Measurements from ENCODE around the gene RAP1GAP2.

The RAP1GAP2 gene

DNA sequence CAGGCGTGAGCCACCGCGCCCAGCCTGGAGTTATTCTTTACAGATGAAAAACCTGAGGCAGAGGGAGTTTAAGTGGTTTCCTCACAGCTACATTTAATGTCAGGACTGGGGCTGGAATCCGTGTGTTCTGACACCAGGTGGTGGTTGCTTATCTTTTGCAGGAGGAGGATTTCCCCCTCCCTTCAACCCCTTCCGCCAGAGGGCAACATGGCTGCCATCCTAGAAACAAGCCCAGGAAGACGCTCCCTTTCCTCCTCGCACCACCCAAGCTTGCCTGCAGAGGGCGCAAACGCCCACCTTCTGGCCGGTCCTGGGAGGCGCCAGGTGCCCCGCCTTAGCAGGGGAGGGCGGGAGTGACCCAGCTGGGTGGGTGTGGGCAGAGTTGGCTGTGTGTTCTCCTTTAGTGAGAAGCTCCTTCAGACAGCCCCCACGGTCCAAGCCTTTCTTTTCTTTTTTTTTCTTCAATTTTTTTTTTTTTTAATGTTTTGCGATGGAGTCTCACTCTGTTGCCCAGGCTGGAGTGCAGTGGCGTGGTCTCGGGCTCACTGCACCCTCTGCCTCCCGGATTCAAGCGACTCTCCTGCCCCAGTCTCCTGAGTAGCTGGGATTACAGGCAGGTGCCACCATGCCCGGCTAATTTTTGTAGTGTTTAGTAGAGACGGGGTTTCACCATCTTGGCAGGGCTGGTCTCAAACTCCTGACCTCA is 9.9 kb upstream of the RAP1GAP2 start:
- DNase-seq = peak; percentile 84

DNA sequence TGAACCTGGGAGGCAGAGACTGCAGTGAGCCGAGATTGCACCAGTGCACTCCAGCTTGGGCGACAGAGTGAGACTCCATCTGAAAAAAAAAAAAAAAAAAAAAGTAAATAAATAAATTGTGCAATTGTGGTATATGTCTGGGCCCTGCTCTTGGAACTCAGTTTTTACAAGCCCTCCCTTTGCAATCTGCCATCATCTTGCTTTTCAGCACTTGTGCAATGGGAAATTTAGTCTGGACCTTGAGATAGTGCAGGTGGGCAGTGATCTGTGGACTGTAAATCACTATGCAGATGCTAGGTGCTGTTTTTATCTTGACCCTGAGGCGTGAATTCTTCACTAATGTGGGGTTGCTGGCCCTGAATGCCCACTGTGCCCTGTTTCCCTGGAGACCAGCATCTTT is 6.5 kb upstream of the RAP1GAP2 start:
- no peak for DNase-seq

DNA sequence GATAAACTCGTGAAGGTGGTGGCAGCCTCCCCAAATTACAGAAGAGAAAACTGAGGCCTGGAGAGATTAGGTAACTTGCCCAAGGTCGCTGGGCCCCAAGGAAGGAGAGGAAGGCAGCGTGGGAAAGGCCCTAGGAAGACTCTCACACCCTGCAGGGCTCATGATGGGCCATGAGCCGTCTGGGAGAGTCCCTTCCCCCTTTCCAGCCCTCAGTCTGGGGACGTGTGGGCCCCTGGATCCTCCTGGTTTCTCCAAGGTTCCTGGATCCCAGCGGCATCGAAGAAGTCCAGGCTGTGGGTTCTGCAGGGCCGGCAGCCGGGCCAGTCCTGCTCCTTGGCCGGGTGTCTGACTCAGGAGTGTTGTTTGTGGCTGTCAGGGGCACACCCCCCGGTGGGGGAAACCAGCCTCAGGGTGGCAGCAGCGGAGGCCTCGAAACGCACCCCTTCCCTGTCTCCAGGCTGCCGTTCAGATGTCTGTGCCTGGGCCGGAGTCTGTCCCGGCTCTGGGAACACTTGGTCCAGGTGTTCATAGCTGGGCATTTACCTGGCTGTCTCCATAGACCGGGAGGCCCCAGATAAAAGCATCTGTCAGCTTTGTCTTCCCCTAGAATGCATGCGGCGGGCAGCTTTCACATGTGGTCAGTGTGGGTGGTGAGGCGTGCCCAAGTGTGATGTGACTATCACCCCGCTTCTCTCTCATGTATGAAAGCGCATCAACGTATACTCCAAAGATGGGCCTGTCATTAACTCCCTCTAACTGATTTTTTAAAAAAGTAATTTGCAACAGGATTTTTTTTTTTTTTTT is 3.7 kb upstream of the RAP1GAP2 start:
- DNase-seq = no peak

- no peak for DNase-seq
Measured at GRCh38 chr17:2794111-2794803, 2.0 kb upstream of the RAP1GAP2 start.

GRCh38 chr17:2795441-2796163 is 636 bp upstream of the RAP1GAP2 start:
- no peak for DNase-seq

DNA sequence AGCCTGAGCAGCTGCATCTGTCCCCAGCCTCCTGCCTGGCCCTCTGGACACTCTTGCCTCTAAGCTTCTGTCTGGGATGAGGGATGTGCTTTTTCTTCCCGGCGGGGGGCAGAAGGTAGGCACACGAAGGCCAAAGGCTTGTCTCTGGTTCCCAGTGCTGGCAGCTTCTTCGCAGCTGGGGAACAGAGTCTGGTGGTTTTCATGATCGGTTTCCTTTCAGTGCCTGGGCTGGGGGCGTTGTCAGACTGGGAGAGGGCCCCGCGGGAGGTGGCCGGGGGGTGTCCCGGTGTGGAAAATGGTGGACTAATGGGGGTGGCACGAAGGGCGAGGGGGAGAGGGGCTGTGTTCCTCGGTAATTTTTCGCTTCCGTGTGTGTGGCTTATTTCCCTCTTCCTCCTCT is 988 bp downstream of the RAP1GAP2 start:
- no peak for DNase-seq

DNA sequence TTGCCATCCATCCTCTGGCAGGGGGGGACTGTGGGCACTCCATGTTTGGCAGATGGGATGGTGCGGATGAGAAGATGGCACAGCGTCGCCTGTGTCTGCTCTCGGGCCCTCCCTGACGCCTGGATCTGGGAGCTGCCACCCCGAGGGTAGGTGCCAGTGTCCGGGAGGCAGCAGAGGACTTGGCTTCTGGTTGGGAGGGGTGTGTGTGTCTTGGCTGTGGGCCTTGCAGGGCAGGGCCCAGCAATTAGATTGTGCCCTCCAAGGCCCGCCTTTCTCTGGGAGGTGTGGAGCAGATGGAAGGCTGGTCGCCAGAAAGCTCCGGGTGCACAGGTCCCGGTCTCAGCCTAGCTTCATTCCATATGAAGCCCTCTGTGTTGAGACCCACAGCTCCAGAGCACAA is 1.4 kb downstream of the RAP1GAP2 start:
- DNase-seq = no peak

GRCh38 chr17:2798188-2798587 is 1.9 kb downstream of the RAP1GAP2 start:
- no peak for DNase-seq

DNA sequence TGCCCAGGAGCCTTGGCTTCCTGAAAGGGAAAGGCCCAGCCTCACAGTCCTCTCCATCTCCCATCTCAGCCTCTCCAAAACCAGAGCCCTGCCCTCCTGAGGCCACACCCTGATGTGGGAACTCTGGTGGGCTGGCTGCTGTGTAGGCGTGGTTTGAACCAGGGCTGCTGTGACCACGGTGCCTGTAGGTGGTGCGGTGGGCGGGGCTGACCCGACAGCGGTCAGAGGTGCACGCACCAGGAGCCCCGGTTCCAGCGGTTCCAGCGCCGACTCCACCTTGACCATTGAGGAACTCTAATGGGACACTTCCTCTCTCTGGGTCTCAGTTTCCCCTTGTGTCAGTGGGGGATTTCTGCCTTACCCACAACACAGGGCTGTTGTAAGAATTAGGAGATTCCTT is 2.4 kb downstream of the RAP1GAP2 start:
- DNase-seq = no peak

GRCh38 chr17:2799653-2800052 is 3.4 kb downstream of the RAP1GAP2 start:
- no peak for DNase-seq

DNA sequence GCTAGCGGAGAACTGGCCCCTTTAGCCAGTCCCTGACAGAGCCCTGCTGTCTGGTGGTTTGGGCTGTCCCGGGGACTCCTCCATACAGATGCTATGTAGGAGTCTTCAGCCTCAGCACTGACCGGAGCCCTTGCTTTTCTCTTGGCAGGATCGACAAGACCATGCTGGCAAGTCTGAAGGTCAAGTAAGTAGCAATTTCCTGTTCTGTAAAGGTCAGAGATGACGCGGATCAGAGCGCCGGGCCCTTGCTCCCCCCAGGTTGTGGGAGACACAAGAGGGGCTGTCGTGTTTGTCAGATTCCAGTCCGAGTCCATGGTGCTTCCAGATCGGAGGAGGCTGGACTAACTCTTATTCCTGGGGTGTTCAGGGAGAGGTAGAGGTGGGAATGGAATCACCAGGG is 4.1 kb downstream of the RAP1GAP2 start:
- no peak for DNase-seq

DNA sequence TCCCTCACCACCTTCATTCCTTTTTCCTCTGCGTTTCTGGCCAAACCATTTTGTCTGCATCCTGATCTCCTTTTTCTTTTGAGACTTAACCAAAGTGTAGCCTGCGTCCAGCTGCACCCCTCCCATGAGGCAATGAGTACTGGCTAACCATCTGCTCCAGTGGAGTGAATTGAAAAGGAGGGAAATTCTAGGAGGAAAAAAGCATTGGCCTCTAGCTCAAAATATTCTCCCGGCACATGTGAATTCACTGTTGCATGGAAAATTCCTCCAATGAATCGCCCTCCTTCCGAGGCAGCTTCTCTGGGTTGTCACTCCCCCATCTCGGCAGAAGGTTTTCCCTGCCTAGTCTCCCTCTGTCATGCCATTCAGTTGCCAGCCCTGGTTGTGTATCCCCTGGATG is 5.6 kb downstream of the RAP1GAP2 start:
- no peak for DNase-seq

DNA sequence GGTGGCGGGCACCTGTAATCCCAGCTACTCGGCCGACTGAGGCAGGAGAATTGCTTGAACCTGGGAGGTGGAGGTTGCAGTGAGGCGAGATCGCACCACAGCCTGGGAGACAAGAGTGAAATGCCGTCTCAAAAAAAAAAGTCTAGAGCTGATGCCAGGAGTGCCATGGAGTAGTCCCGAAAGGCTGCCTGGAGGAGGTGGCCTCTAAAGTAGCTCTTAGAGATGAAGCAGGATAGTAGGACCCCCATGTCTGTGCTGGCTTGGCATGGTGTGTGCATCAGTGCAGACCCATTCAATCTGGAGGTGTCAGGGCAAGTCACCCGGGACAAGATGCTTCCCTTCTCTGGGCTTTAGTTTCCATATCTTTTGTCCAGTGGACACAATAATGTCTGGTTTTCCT is 6.3 kb downstream of the RAP1GAP2 start:
- DNase-seq = no peak

DNA sequence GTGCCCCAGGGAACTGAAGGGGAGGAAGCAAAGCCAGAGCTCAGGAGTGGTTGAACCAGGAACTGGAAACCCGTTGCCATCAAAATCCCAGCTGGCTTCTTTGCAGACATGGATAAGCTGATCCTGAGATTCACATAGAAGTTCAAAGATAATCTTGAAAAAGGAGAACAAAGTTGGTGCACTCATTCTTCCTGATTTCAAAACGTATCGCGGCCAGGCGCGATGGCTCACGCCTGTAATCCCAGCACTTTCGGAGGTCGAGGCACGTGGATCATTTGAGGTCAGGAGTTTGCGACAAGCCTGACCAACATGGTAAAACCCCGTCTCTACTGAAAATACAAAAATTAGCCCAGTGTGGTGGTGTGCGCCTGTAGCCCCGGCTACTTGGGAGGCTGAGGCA is 7.1 kb downstream of the RAP1GAP2 start:
- DNase-seq = no peak

GRCh38 chr17:2803971-2804370 is 7.7 kb downstream of the RAP1GAP2 start:
- no peak for DNase-seq

DNA sequence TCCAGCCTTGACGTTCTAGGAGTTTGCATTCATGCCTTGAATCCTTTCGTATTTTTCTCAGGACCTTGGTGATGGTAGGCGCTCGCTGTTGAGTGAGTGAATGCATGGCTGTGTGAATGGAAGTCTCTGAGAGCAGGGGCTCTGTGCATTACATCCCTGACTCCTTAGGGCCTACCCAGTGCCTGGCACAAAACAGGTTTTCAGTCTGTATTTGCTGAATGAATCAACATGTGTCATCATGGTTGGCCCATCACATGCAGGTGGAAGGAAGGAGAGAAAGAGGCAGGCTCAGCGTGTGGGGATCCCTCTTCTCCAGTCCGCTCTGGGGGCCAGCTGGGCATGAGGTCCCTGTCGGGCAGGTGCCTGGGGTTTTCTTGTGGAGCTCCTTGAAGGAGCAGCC is 8.7 kb downstream of the RAP1GAP2 start:
- no peak for DNase-seq

- no peak for DNase-seq
Measured at GRCh38 chr17:2805961-2806360, 9.7 kb downstream of the RAP1GAP2 start.

GRCh38 chr17:2808367-2809335 is 12.4 kb downstream of the RAP1GAP2 start:
- no peak for DNase-seq

- DNase-seq = no peak
Measured at GRCh38 chr17:2809337-2809736, 13.1 kb downstream of the RAP1GAP2 start.

DNA sequence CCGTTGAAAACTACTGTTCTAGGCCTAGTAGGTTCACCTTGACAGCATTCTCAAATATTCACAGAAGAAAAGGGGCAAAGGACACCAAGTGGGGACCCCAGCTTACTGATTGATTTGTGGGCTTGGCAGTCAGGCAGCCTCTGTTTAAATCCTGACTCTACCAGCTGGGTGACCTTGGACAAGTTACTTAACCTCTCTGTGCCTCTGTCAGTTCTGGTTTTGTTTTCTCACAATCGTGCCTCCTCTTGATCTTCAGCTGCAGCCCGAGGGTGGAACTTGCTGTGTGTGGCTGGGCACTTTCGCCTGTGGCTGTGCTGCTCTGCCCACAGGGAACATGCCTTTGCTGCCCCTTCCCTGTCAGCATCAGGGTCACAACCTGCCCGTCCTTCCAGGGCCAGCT is 17.8 kb downstream of the RAP1GAP2 start:
- DNase-seq = no peak

- DNase-seq = no peak
Measured at GRCh38 chr17:2814481-2815341, 18.5 kb downstream of the RAP1GAP2 start.

Data from NCI-H226 (cell line).